Testis (tissue), 2 donors: ENCODE data around the gene EHMT2.

Source experiments
- POLR2A ChIP-seq: fragments of 450-650 bp; IDR thresholded peaks from one replicate; pipeline ENCODE4 v1.6.1; 2017; ENCODE audit warnings: antibody characterized with exemption, mild to moderate bottlenecking, moderate library complexity
- TF ChIP-seq, protein P1 (sequence below), 3 experiments: fragments of 450-650 bp in 2 of 3; fragments of 200-600 bp in 1 of 3; sonication (generic) in 1 of 3; IDR thresholded peaks; one replicate each; pipeline ENCODE4 v1.5.1; 2016 to 2019; ENCODE audit warnings: antibody characterized with exemption in 3 of 3, mild to moderate bottlenecking in 2 of 3, moderate library complexity in 1 of 3

- TF ChIP-seq, protein P1, sequence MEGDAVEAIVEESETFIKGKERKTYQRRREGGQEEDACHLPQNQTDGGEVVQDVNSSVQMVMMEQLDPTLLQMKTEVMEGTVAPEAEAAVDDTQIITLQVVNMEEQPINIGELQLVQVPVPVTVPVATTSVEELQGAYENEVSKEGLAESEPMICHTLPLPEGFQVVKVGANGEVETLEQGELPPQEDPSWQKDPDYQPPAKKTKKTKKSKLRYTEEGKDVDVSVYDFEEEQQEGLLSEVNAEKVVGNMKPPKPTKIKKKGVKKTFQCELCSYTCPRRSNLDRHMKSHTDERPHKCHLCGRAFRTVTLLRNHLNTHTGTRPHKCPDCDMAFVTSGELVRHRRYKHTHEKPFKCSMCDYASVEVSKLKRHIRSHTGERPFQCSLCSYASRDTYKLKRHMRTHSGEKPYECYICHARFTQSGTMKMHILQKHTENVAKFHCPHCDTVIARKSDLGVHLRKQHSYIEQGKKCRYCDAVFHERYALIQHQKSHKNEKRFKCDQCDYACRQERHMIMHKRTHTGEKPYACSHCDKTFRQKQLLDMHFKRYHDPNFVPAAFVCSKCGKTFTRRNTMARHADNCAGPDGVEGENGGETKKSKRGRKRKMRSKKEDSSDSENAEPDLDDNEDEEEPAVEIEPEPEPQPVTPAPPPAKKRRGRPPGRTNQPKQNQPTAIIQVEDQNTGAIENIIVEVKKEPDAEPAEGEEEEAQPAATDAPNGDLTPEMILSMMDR (IDR thresholded peaks at IDR 0.05) = no peak
- TF ChIP-seq POLR2A = no peak
Measured at GRCh38 chr6:31882344-31882743, 15.2 kb downstream of the EHMT2 start.
